H1 (cell line): ENCODE measurements around the gene PPP2R3A. TPM values are rescaled to one million over a fixed set of nuclear protein-coding genes. Genes with fewer than 3 reads are reported as not detected.

ENCODE experiments used
- CTCF ChIA-PET: fragments of 300-600 bp; sonication (Branson Sonifier 250); formaldehyde crosslinking; loops from one replicate; lab custom pipeline; 2021; ENCODE audit not compliant: partially characterized antibody; lab: Charles Lee
- POLR2A ChIA-PET: fragments of 300-600 bp; sonication (Branson Sonifier 250); formaldehyde crosslinking; loops from one replicate; lab custom pipeline; 2021; ENCODE audit warnings: inconsistent platforms; ENCODE audit not compliant: partially characterized antibody; lab: Charles Lee
- DNase-seq, 2 experiments: peaks; one replicate each; pipeline versions ENCODE4 v3.0.0 to v3.0.0-alpha.2; 2010 to 2022; ENCODE audit warnings: low spot score in 2 of 2, low read depth in 1 of 2, mixed read lengths in 1 of 2
- FAIRE-seq: peaks from 2 replicates; lab custom pipeline; 2011; peaks lifted over from hg19 to GRCh38; lab: Jason Lieb, UNC
- H2AFZ ChIP-seq: 2 replicates; pipeline ENCODE4 v1.8.1; 2012; ENCODE audit warnings: low read length, inconsistent platforms
- H2AK5ac ChIP-seq: 2 replicates; pipeline ENCODE4 v1.6.1; 2013; ENCODE audit warnings: low read depth, low read length
- H2BK120ac ChIP-seq: replicated peaks from 2 replicates; pipeline ENCODE3; 2013; ENCODE audit warnings: low read depth, low read length, inconsistent platforms
- H2BK12ac ChIP-seq: 2 replicates; pipeline ENCODE4 v1.6.1; 2013; ENCODE audit warnings: low read depth, low read length
- H2BK15ac ChIP-seq: 2 replicates; pipeline ENCODE4 v1.6.1; 2013; ENCODE audit warnings: low read length
- H2BK20ac ChIP-seq: 2 replicates; pipeline ENCODE4 v1.6.1; 2013; ENCODE audit warnings: low read length
- H2BK5ac ChIP-seq: 2 replicates; pipeline ENCODE4 v1.6.1; 2013; ENCODE audit warnings: low read depth, low read length
- H3K14ac ChIP-seq: 2 replicates; pipeline ENCODE4 v1.6.1; 2013; ENCODE audit warnings: inconsistent platforms; ENCODE audit not compliant: insufficient read length
- H3K18ac ChIP-seq: 2 replicates; pipeline ENCODE4 v1.6.1; 2013; ENCODE audit warnings: low read length; ENCODE audit errors: extremely low read depth
- H3K23ac ChIP-seq: 2 replicates; pipeline ENCODE4 v1.6.1; 2013; ENCODE audit warnings: inconsistent platforms; ENCODE audit not compliant: insufficient read length
- H3K23me2 ChIP-seq: 2 replicates; pipeline ENCODE4 v1.6.1; 2013; ENCODE audit warnings: low read depth, low read length
- H3K27ac ChIP-seq: 2 replicates; pipeline ENCODE4 v1.6.1; 2011; ENCODE audit warnings: low read depth, low read length, inconsistent platforms
- H3K27me3 ChIP-seq, 4 experiments: replicated peaks in 1 of 4; 1 replicate in 1 of 4; 2 replicates in 3 of 4; pipeline versions ENCODE4 v1.6.1 to v1.8.1; 2011 to 2013; ENCODE audit warnings: low read length in 3 of 4, mild to moderate bottlenecking in 3 of 4, inconsistent platforms in 2 of 4, mixed read lengths in 2 of 4, moderate library complexity in 1 of 4; ENCODE audit not compliant: control insufficient read depth in 3 of 4, insufficient read depth in 3 of 4; ENCODE audit errors: extremely low read depth in 1 of 4
- H3K36me3 ChIP-seq, 4 experiments: 2 replicates each; pipeline versions ENCODE4 v1.6.1 to v1.8.1; 2011 to 2013; ENCODE audit warnings: mild to moderate bottlenecking in 4 of 4, low read length in 3 of 4, moderate library complexity in 2 of 4, control low read depth in 1 of 4, inconsistent platforms in 1 of 4; ENCODE audit not compliant: insufficient read depth in 4 of 4, control insufficient read depth in 2 of 4
- H3K4ac ChIP-seq: replicated peaks from 2 replicates; pipeline ENCODE3; 2013; ENCODE audit warnings: low read length, low read depth, mixed read lengths, inconsistent platforms; ENCODE audit not compliant: insufficient read length
- H3K4me1 ChIP-seq, 4 experiments: replicated peaks in 1 of 4; 1 replicate in 1 of 4; 2 replicates in 3 of 4; pipeline versions ENCODE4 v1.6.1 to v1.8.1; 2011 to 2013; ENCODE audit warnings: low read length in 3 of 4, inconsistent platforms in 2 of 4, mixed read lengths in 1 of 4; ENCODE audit not compliant: insufficient read depth in 4 of 4, control insufficient read depth in 3 of 4
- H3K4me2 ChIP-seq, 2 experiments: 2 replicates each; pipeline versions ENCODE4 v1.6.1 to v1.8.1; 2011 to 2013; ENCODE audit warnings: low read depth in 2 of 2, low read length in 2 of 2, control low read depth in 1 of 2, inconsistent platforms in 1 of 2, mild to moderate bottlenecking in 1 of 2; ENCODE audit not compliant: insufficient read depth in 1 of 2
- H3K4me3 ChIP-seq, 4 experiments: fragments of 200-600, 300-600 bp in 1 of 4; sonication (generic), shearing (Covaris generic), sonication (Bioruptor Twin) in 1 of 4; 2 replicates each; pipeline versions ENCODE4 v1.5.1 to v1.8.1; 2011 to 2016; ENCODE audit warnings: low read length in 4 of 4, low read depth in 3 of 4, control low read depth in 2 of 4, inconsistent platforms in 2 of 4, mild to moderate bottlenecking in 2 of 4, mixed read lengths in 1 of 4, moderate library complexity in 1 of 4; ENCODE audit not compliant: insufficient read depth in 2 of 4; ENCODE audit errors: extremely low read depth in 1 of 4
- H3K56ac ChIP-seq: replicated peaks from 2 replicates; pipeline ENCODE3; 2013; ENCODE audit warnings: low read depth, mild to moderate bottlenecking, mixed read lengths, low read length, inconsistent platforms; ENCODE audit not compliant: insufficient read length
- H3K79me1 ChIP-seq: 2 replicates; pipeline ENCODE4 v1.6.1; 2013; ENCODE audit warnings: low read depth, low read length, control low read depth
- H3K79me2 ChIP-seq, 2 experiments: 2 replicates each; pipeline versions ENCODE4 v1.6.1 to v1.8.1; 2012 to 2013; ENCODE audit warnings: low read length in 2 of 2, mild to moderate bottlenecking in 2 of 2, inconsistent platforms in 1 of 2; ENCODE audit not compliant: insufficient read depth in 2 of 2, control insufficient read depth in 1 of 2
- H3K9ac ChIP-seq, 4 experiments: replicated peaks in 1 of 4; 1 replicate in 1 of 4; 2 replicates in 3 of 4; pipeline versions ENCODE4 v1.6.1 to v1.8.1; 2011 to 2013; ENCODE audit warnings: low read depth in 3 of 4, low read length in 3 of 4, control low read depth in 2 of 4, mild to moderate bottlenecking in 2 of 4, moderate library complexity in 2 of 4, inconsistent platforms in 1 of 4; ENCODE audit errors: extremely low read depth in 1 of 4
- H3K9me3 ChIP-seq, 2 experiments: 2 replicates each; pipeline versions ENCODE4 v1.6.1 to v1.8.1; 2012 to 2013; ENCODE audit warnings: mild to moderate bottlenecking in 2 of 2, moderate library complexity in 2 of 2, control low read depth in 1 of 2, inconsistent platforms in 1 of 2, low read depth in 1 of 2, low read length in 1 of 2, mixed read lengths in 1 of 2; ENCODE audit not compliant: insufficient read depth in 2 of 2
- H4K20me1 ChIP-seq, 2 experiments: replicated peaks in 1 of 2; 2 replicates each; pipeline versions ENCODE3 to v1.8.1; 2011 to 2013; ENCODE audit warnings: inconsistent platforms in 2 of 2, low read length in 2 of 2, mild to moderate bottlenecking in 1 of 2; ENCODE audit not compliant: insufficient read depth in 2 of 2, control insufficient read depth in 1 of 2
- H4K5ac ChIP-seq: 2 replicates; pipeline ENCODE4 v1.6.1; 2013; ENCODE audit warnings: low read length, low read depth, mixed read lengths, inconsistent platforms; ENCODE audit not compliant: insufficient read length
- H4K8ac ChIP-seq: 2 replicates; pipeline ENCODE4 v1.8.0; 2013; ENCODE audit warnings: mild to moderate bottlenecking, moderate library complexity, low read length, inconsistent platforms; ENCODE audit not compliant: insufficient read depth; ENCODE audit errors: extremely low read depth
- H4K91ac ChIP-seq: replicated peaks from 2 replicates; pipeline ENCODE3; 2013; ENCODE audit warnings: low read length, mixed read lengths, inconsistent platforms; ENCODE audit not compliant: insufficient read length
- BACH1 ChIP-seq: IDR thresholded peaks from 2 replicates; pipeline ENCODE4 v1.6.1; 2012; ENCODE audit warnings: low read length, improper control_type of control experiment
- CEBPB ChIP-seq: IDR thresholded peaks from 2 replicates; pipeline ENCODE4 v1.6.1; 2012; ENCODE audit warnings: low read depth, low read length
- CREB1 ChIP-seq: IDR thresholded peaks from 2 replicates; pipeline ENCODE4 v1.6.1; 2012; ENCODE audit warnings: inconsistent platforms
- CTCF ChIP-seq, 3 experiments: IDR thresholded peaks; 1 replicate in 2 of 3; 2 replicates in 1 of 3; pipeline versions ENCODE4 v1.5.1 to v1.6.1; 2011; ENCODE audit warnings: low read length in 3 of 3, mild to moderate bottlenecking in 3 of 3, inconsistent platforms in 2 of 3, low read depth in 1 of 3, moderate library complexity in 1 of 3; ENCODE audit not compliant: insufficient read depth in 1 of 3; ENCODE audit errors: control extremely low read depth in 1 of 3
- EP300 ChIP-seq, 2 experiments: IDR thresholded peaks; 1 replicate in 1 of 2; 2 replicates in 1 of 2; pipeline ENCODE4 v1.6.1; 2011 to 2012; ENCODE audit warnings: low read depth in 2 of 2, low read length in 2 of 2, mild to moderate bottlenecking in 2 of 2, borderline replicate concordance in 1 of 2, inconsistent platforms in 1 of 2, moderate library complexity in 1 of 2
- EZH2 ChIP-seq: fragments of 200-600 bp; sonication (generic); IDR thresholded peaks from 2 replicates; pipeline ENCODE4 v1.7.1; 2012; ENCODE audit warnings: low read depth, mild to moderate bottlenecking, moderate library complexity, low read length, inconsistent platforms; ENCODE audit not compliant: severe bottlenecking
- POLR2A ChIP-seq, 2 experiments: IDR thresholded peaks; 1 replicate in 1 of 2; 2 replicates in 1 of 2; pipeline ENCODE4 v1.6.1; 2011; ENCODE audit warnings: low read depth in 2 of 2, low read length in 2 of 2, mild to moderate bottlenecking in 2 of 2; ENCODE audit errors: control extremely low read depth in 1 of 2
- SP1 ChIP-seq: IDR thresholded peaks from 2 replicates; pipeline ENCODE4 v1.6.1; 2011; ENCODE audit warnings: low read depth, low read length
- SP2 ChIP-seq: IDR thresholded peaks from 2 replicates; pipeline ENCODE4 v1.6.1; 2012; ENCODE audit warnings: mild to moderate bottlenecking, low read length, inconsistent platforms
- SRF ChIP-seq: IDR thresholded peaks from 2 replicates; pipeline ENCODE4 v1.6.1; 2011; ENCODE audit warnings: mild to moderate bottlenecking, low read depth, low read length, moderate library complexity
- SUZ12 ChIP-seq: fragments of 200-600 bp; sonication (generic); IDR thresholded peaks from 2 replicates; pipeline ENCODE4 v1.6.1; 2012; ENCODE audit warnings: mild to moderate bottlenecking, inconsistent platforms, low read length, moderate library complexity, mixed read lengths
- TAF1 ChIP-seq: IDR thresholded peaks from 2 replicates; pipeline ENCODE4 v1.6.1; 2011; ENCODE audit warnings: mild to moderate bottlenecking, low read depth, low read length
- TBP ChIP-seq: IDR thresholded peaks from 2 replicates; pipeline ENCODE4 v1.6.1; 2011; ENCODE audit warnings: low read depth, low read length, improper control_type of control experiment
- TCF12 ChIP-seq: IDR thresholded peaks from 2 replicates; pipeline ENCODE4 v1.6.1; 2011; ENCODE audit warnings: low read depth, mild to moderate bottlenecking, low read length
- WGBS, 2 experiments: shearing (Covaris generic) in 1 of 2; methylation state at CpG; one replicate each; pipeline versions ENCODE4 v1.1.6 to v1.1.7; 2013 to 2015; ENCODE audit warnings: low lambda C conversion rate in 2 of 2, mixed read lengths in 2 of 2, inconsistent platforms in 1 of 2, low coverage in 1 of 2, missing lambda C conversion rate in 1 of 2; ENCODE audit not compliant: insufficient replicate concordance in 2 of 2, insufficient coverage in 1 of 2, insufficient read length in 1 of 2; ENCODE audit errors: extremely low coverage in 1 of 2, missing lambda C conversion rate in 1 of 2; 5-methylcytosine and 5-hydroxymethylcytosine counted together
- polyA plus RNA-seq, 7 experiments: library from polyadenylated mRNA; depleted of rRNA in 3 of 7; stranded (reverse) in 5 of 7; unstranded in 2 of 7; fragments of >200 nt in 5 of 7; fragments of 200-250 nt in 2 of 7; gene quantifications; 1 replicate in 5 of 7; 2 replicates in 1 of 7; 4 replicates in 1 of 7; pipeline versions ENCODE4 v1.2.1 to v1.2.3, GENCODE V29; 2011 to 2013; ENCODE audit warnings: missing spikeins in 2 of 7, mixed read lengths in 2 of 7
- total RNA-seq: library from RNA; stranded (reverse); fragmentation: NEBNext Ultra II Directional; extraction: Animal tissue kit (Norgen Biotek cat#: 25700); gene quantifications from 2 replicates; pipeline ENCODE4 v1.2.1, GENCODE V29; 2021

PPP2R3A gene
- total and polyA plus RNA-seq, 2 of the 8 experiments (the other 6 are each of a cell fraction or from before 2014, with no cell fraction given), result 4.1 to 15.2 TPM

- Histone ChIP-seq H3K79me1 (no peaks in the 10 kb centered on the region), H2BK20ac (no peak overlapping the region), H3K4ac (no peak overlapping the region), H2BK15ac (no peak overlapping the region), H3K56ac (no peak overlapping the region), H3K23me2 (no peaks in the 10 kb centered on the region; the same call in 1 of the 2 replicates), H4K8ac (no peak overlapping the region), H3K23ac (no peak overlapping the region), H4K20me1 (no peaks in the 10 kb centered on the region), H3K18ac (no peak overlapping the region), H3K36me3 (no peaks in the 10 kb centered on the region), H2BK120ac (no peak overlapping the region), H3K14ac (no peak overlapping the region), H4K91ac (no peak overlapping the region), H3K4me2 (no peak overlapping the region), H3K27me3 (no peaks in the 10 kb centered on the region), H2BK12ac (no peak overlapping the region), H3K27ac (no peak overlapping the region), H2AFZ (no peak overlapping the region), H3K4me1 (no peaks in the 10 kb centered on the region), H3K9ac (no peak overlapping the region), H2AK5ac (no peak overlapping the region), H4K5ac (no peak overlapping the region), H3K79me2 (no peaks in the 10 kb centered on the region), H3K4me3 (no peak overlapping the region), H3K9me3 (no peaks in the 10 kb centered on the region), H2BK5ac (no peak overlapping the region)
- FAIRE-seq (no peak), DNase-seq (no peak)
- POLR2A ChIA-PET, result no interaction called here
- WGBS, 2 experiments, result 92% methylated on average over 2 of the region's 2 CpGs; no CpG with 5 or more reads in 1 of the 2 experiments
- CTCF ChIA-PET, result interaction anchor here (0.8 kb wide), 1 partner anchor 16 kb away, joined by 3 read pairs; no protein-coding TSS in a partner anchor
- TF ChIP-seq SP1 (no peak), EP300 (IDR thresholded peaks at IDR 0.05; ENCODE audit: borderline replicate concordance in 1 of 2, low read depth in 2 of 2, low read length in 2 of 2) (no peak), TBP (no peak), TCF12 (no peak), SP2 (no peak), TAF1 (no peak), CTCF (IDR thresholded peaks at IDR 0.05; ENCODE audit: control extremely low read depth in 1 of 3, insufficient read depth in 1 of 3, low read depth in 1 of 3, low read length in 3 of 3) (no peak), SRF (no peak), SUZ12 (no peak), EZH2 (no peak), BACH1 (no peak), CREB1 (no peak), POLR2A (IDR thresholded peaks at IDR 0.05; ENCODE audit: control extremely low read depth in 1 of 2, low read depth in 2 of 2, low read length in 2 of 2) (no peak), CEBPB (no peak)
Measured at GRCh38 chr3:135950941-135951340, 14.6 kb upstream of the PPP2R3A start.
